H9 (cell line): ENCODE data around the gene RYR1. TPM values are rescaled to one million over a fixed set of nuclear protein-coding genes. Genes with fewer than 3 reads are reported as not detected.

Source experiments
- DNase-seq: peaks from one replicate; pipeline ENCODE4 v3.0.0-alpha.2; 2017
- H2AFZ ChIP-seq: one replicate; pipeline ENCODE4 v1.6.1; 2013; ENCODE audit warnings: mild to moderate bottlenecking, low read length, control low read depth, moderate library complexity
- H2AK5ac ChIP-seq: 2 replicates; pipeline ENCODE4 v1.6.1; 2013; ENCODE audit warnings: low read length, control low read depth, mixed read lengths; ENCODE audit not compliant: insufficient read length
- H2BK120ac ChIP-seq: one replicate; pipeline ENCODE4 v1.6.1; 2013; ENCODE audit warnings: low read depth, mild to moderate bottlenecking, low read length, control low read depth, inconsistent platforms; ENCODE audit not compliant: poor library complexity, severe bottlenecking
- H2BK12ac ChIP-seq: 2 replicates; pipeline ENCODE4 v1.6.1; 2013; ENCODE audit warnings: low read length, control low read depth, mixed read lengths, low read depth; ENCODE audit not compliant: insufficient read length
- H2BK15ac ChIP-seq: 2 replicates; pipeline ENCODE4 v1.6.1; 2013; ENCODE audit warnings: low read depth, low read length, control low read depth
- H2BK20ac ChIP-seq: one replicate; pipeline ENCODE4 v1.6.1; 2013; ENCODE audit warnings: low read depth, mild to moderate bottlenecking, low read length, control low read depth, inconsistent platforms; ENCODE audit not compliant: poor library complexity, severe bottlenecking
- H2BK5ac ChIP-seq: 2 replicates; pipeline ENCODE4 v1.6.1; 2013; ENCODE audit warnings: low read length, control low read depth, mixed read lengths; ENCODE audit not compliant: insufficient read length
- H3K14ac ChIP-seq: 2 replicates; pipeline ENCODE4 v1.6.1; 2013; ENCODE audit warnings: low read length, control low read depth; ENCODE audit not compliant: insufficient read depth
- H3K18ac ChIP-seq: 2 replicates; pipeline ENCODE4 v1.6.1; 2013; ENCODE audit warnings: low read depth, mild to moderate bottlenecking, mixed read lengths, low read length, control low read depth; ENCODE audit not compliant: insufficient read length
- H3K23ac ChIP-seq: 2 replicates; pipeline ENCODE4 v1.6.1; 2013; ENCODE audit warnings: low read length, control low read depth, mixed read lengths, low read depth; ENCODE audit not compliant: insufficient read length
- H3K23me2 ChIP-seq: 2 replicates; pipeline ENCODE4 v1.6.1; 2013; ENCODE audit warnings: low read depth, mild to moderate bottlenecking, mixed read lengths, low read length, control low read depth; ENCODE audit not compliant: insufficient read length, poor library complexity, severe bottlenecking
- H3K27ac ChIP-seq: 2 replicates; pipeline ENCODE4 v1.5.1; 2013; ENCODE audit warnings: low read length, control low read depth, mixed read lengths, low read depth; ENCODE audit not compliant: insufficient read length
- H3K27me3 ChIP-seq: 2 replicates; pipeline ENCODE4 v1.6.1; 2013; ENCODE audit warnings: low read length, control low read depth, inconsistent platforms; ENCODE audit not compliant: insufficient read depth
- H3K4ac ChIP-seq: 2 replicates; pipeline ENCODE4 v1.6.1; 2013; ENCODE audit warnings: low read depth, mild to moderate bottlenecking, control low read depth, inconsistent platforms, low read length, moderate library complexity
- H3K4me1 ChIP-seq: 2 replicates; pipeline ENCODE4 v1.6.1; 2013; ENCODE audit warnings: low read length, control low read depth, inconsistent platforms; ENCODE audit not compliant: insufficient read depth
- H3K4me2 ChIP-seq: 2 replicates; pipeline ENCODE4 v1.6.1; 2013; ENCODE audit warnings: low read length, control low read depth, mixed read lengths; ENCODE audit not compliant: insufficient read length, insufficient read depth
- H3K56ac ChIP-seq: 2 replicates; pipeline ENCODE4 v1.6.1; 2013; ENCODE audit warnings: low read depth, mild to moderate bottlenecking, mixed read lengths, low read length, control low read depth; ENCODE audit not compliant: insufficient read length
- H3K79me1 ChIP-seq: 2 replicates; pipeline ENCODE4 v1.6.1; 2013; ENCODE audit warnings: low read depth, mild to moderate bottlenecking, moderate library complexity, low read length, control low read depth, inconsistent platforms; ENCODE audit not compliant: insufficient read depth, poor library complexity, severe bottlenecking
- H3K79me2 ChIP-seq: 2 replicates; pipeline ENCODE4 v1.6.1; 2013; ENCODE audit warnings: low read length, control low read depth, inconsistent platforms; ENCODE audit not compliant: insufficient read depth
- H3K9ac ChIP-seq: 2 replicates; pipeline ENCODE4 v1.6.1; 2013; ENCODE audit warnings: low read length, control low read depth, mixed read lengths; ENCODE audit not compliant: insufficient read length; ENCODE audit errors: extremely low read depth
- H3K9me3 ChIP-seq: one replicate; pipeline ENCODE4 v1.6.1; 2013; ENCODE audit warnings: low read depth, low read length, inconsistent platforms; ENCODE audit not compliant: control insufficient read depth
- H3T11ph ChIP-seq: one replicate; pipeline ENCODE4 v1.6.1; 2013; ENCODE audit warnings: mild to moderate bottlenecking, low read length, control low read depth, inconsistent platforms
- H4K20me1 ChIP-seq: one replicate; pipeline ENCODE4 v1.6.1; 2013; ENCODE audit not compliant: control insufficient read depth, insufficient read length, insufficient read depth
- H4K5ac ChIP-seq: 2 replicates; pipeline ENCODE4 v1.6.1; 2013; ENCODE audit warnings: low read depth, mild to moderate bottlenecking, mixed read lengths, low read length, control low read depth; ENCODE audit not compliant: insufficient read length
- H4K8ac ChIP-seq: replicated peaks from 2 replicates; pipeline ENCODE4 v1.6.1; 2013; ENCODE audit warnings: low read length, control low read depth, mixed read lengths, low read depth; ENCODE audit not compliant: insufficient read length
- H4K91ac ChIP-seq: 2 replicates; pipeline ENCODE4 v1.6.1; 2013; ENCODE audit warnings: low read depth, mild to moderate bottlenecking, moderate library complexity, mixed read lengths, low read length, control low read depth; ENCODE audit not compliant: insufficient read length
- H3K27ac Mint-ChIP-seq, 3 experiments: 2 replicates in 2 of 3; 3 replicates in 1 of 3; pipeline ENCODE4 v1.8.0; 2020 to 2021; ENCODE audit warnings: mixed read lengths in 3 of 3, mild to moderate bottlenecking in 1 of 3, moderate library complexity in 1 of 3
- H3K27me3 Mint-ChIP-seq: 2 replicates; pipeline ENCODE4 v1.8.0; 2021; ENCODE audit warnings: low read depth, mild to moderate bottlenecking, moderate library complexity, mixed read lengths
- H3K36me3 Mint-ChIP-seq, 3 experiments: 2 replicates in 2 of 3; 3 replicates in 1 of 3; pipeline ENCODE4 v1.8.0; 2020 to 2021; ENCODE audit warnings: low read depth in 3 of 3, mixed read lengths in 3 of 3; ENCODE audit not compliant: insufficient read depth in 1 of 3
- H3K4me1 Mint-ChIP-seq, 2 experiments: 2 replicates each; pipeline ENCODE4 v1.8.0; 2020; ENCODE audit warnings: mixed read lengths in 2 of 2
- H3K4me3 Mint-ChIP-seq, 2 experiments: 2 replicates in 1 of 2; 3 replicates in 1 of 2; pipeline ENCODE4 v1.8.0; 2020 to 2021; ENCODE audit warnings: mild to moderate bottlenecking in 2 of 2, mixed read lengths in 2 of 2, moderate library complexity in 1 of 2
- H3K9me3 Mint-ChIP-seq, 2 experiments: 2 replicates in 1 of 2; 3 replicates in 1 of 2; pipeline ENCODE4 v1.8.0; 2020; ENCODE audit warnings: mild to moderate bottlenecking in 2 of 2, mixed read lengths in 2 of 2, moderate library complexity in 1 of 2
- WGBS: extraction: QIAGEN DNeasy Blood & Tissue Kit; methylation state at CpG from one replicate; pipeline ENCODE4 v1.1.7; 2013; ENCODE audit warnings: missing lambda C conversion rate, low lambda C conversion rate, mixed read lengths; ENCODE audit not compliant: insufficient read length; ENCODE audit errors: extremely low coverage; 5-methylcytosine and 5-hydroxymethylcytosine counted together
- total RNA-seq: library from RNA; stranded (reverse); gene quantifications from 2 replicates; pipeline ENCODE4 v1.2.1, GENCODE V29; 2021
- TF ChIP-seq, protein P1 (sequence below): fragments of 200-600 bp; sonication (generic); conservative IDR thresholded peaks from 3 replicates; pipeline ENCODE4 v1.8.0; 2021; ENCODE audit warnings: antibody characterized with exemption, mild to moderate bottlenecking

RYR1 gene
- total RNA-seq, 1 experiment from 2014 or later: 8.9 TPM

DNA sequence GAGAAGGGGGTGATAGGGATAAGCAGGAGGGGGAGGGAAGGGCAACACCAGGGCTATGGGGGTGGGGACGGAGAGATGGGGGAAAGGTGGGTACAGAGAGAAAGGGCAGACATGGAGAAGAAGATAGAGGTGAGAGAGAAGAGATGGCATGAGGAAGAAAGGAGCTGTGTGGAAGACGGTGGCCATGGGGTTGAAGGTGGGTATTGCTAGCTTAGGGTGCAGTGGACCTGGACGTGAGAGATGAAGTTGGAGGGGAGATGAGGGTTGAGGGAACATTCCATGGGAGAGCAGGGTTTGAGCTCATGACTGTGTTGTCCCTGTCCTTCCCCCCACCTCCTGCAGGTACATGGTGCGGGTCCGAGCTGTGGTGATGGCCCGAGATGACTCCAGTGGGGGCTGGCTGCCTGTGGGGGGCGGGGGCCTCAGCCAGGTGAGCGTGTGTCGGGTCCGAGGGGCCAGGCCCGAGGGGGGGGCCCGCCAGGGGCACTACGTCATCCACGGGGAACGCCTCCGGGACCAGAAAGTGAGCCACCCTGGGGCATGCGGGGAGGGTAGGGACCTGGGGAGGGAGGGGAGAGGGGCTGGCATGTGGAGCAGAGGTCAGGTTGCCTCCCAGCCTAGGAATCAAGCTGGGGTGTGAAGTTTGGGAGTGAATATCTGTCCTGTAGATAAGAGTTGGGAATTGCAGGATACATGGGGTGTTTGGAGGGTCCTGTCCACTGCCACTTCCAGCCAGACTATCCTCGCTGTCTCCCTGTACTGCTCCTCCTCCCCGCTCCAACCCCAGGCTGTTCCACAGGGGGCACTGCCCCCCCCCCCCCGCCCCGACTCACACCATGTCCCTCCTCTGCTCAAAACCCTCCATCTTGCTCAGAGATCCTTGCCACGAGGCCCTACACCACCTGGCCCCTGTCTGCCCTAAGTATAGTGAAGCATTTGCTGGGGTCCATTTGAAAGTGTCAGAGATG is 43.2 kb upstream of the RYR1 start:
- no peak for DNase-seq
- no peak overlapping the region for H2AFZ ChIP-seq
- Mint-ChIP-seq H3K36me3 (peaks cover 18 to 37% (median 25%) of the 10 kb centered on the region in 3 experiments), H3K4me3 (peak overlapping the region; percentile 83 to 92), H3K27ac (peak overlapping the region in 2 of 3 experiments; percentile 15 to 29; a peak in 3 of 7 replicates), H3K4me1 (peaks cover 45 to 53% of the 10 kb centered on the region in 2 experiments), H3K27me3 (peaks cover 10% of the 10 kb centered on the region), H3K9me3 (no peaks in the 10 kb centered on the region)
- H2BK15ac ChIP-seq: no peak overlapping the region
- no peak overlapping the region for H3K9ac ChIP-seq
- H3K14ac ChIP-seq: no peak overlapping the region
- H4K5ac ChIP-seq: no peak overlapping the region
- no CpG with 5 or more reads among the region's 22 CpGs for WGBS
- no peaks in the 10 kb centered on the region for H3K79me1 ChIP-seq
- no peaks in the 10 kb centered on the region for H4K20me1 ChIP-seq
- peaks cover 39% of the 10 kb centered on the region for H3K23me2 ChIP-seq
- H3K9me3 ChIP-seq: no peaks in the 10 kb centered on the region
- no peak overlapping the region for H2BK5ac ChIP-seq
- H3K4ac ChIP-seq: no peak overlapping the region
- no peaks in the 10 kb centered on the region for H3K27me3 ChIP-seq
- TF ChIP-seq, protein P1, sequence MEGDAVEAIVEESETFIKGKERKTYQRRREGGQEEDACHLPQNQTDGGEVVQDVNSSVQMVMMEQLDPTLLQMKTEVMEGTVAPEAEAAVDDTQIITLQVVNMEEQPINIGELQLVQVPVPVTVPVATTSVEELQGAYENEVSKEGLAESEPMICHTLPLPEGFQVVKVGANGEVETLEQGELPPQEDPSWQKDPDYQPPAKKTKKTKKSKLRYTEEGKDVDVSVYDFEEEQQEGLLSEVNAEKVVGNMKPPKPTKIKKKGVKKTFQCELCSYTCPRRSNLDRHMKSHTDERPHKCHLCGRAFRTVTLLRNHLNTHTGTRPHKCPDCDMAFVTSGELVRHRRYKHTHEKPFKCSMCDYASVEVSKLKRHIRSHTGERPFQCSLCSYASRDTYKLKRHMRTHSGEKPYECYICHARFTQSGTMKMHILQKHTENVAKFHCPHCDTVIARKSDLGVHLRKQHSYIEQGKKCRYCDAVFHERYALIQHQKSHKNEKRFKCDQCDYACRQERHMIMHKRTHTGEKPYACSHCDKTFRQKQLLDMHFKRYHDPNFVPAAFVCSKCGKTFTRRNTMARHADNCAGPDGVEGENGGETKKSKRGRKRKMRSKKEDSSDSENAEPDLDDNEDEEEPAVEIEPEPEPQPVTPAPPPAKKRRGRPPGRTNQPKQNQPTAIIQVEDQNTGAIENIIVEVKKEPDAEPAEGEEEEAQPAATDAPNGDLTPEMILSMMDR: no peak
- no peak overlapping the region for H4K91ac ChIP-seq
- H3K56ac ChIP-seq: no peak overlapping the region
- no peak overlapping the region for H3T11ph ChIP-seq
- H3K18ac ChIP-seq: peak overlapping the region; percentile 5
- H3K27ac ChIP-seq: no peak overlapping the region
- no peak overlapping the region for H4K8ac ChIP-seq
- H2AK5ac ChIP-seq: no peak overlapping the region
- H3K79me2 ChIP-seq: no peaks in the 10 kb centered on the region; the same call in 1 of the 2 replicates
- no peak overlapping the region for H3K23ac ChIP-seq
- H2BK120ac ChIP-seq: no peak overlapping the region
- no peak overlapping the region for H2BK12ac ChIP-seq
- peak overlapping the region; percentile 80 for H3K4me2 ChIP-seq
- H3K4me1 ChIP-seq: no peaks in the 10 kb centered on the region; the same call in 1 of the 2 replicates
- no peak overlapping the region for H2BK20ac ChIP-seq
